ENCODE measurements around the gene PDLIM4. TPM values are rescaled to one million over a fixed set of nuclear protein-coding genes. Genes with fewer than 3 reads are reported as not detected.

PDLIM4 gene
- total RNA-seq, 1 donor from 2014 or later: 118 TPM

DNA sequence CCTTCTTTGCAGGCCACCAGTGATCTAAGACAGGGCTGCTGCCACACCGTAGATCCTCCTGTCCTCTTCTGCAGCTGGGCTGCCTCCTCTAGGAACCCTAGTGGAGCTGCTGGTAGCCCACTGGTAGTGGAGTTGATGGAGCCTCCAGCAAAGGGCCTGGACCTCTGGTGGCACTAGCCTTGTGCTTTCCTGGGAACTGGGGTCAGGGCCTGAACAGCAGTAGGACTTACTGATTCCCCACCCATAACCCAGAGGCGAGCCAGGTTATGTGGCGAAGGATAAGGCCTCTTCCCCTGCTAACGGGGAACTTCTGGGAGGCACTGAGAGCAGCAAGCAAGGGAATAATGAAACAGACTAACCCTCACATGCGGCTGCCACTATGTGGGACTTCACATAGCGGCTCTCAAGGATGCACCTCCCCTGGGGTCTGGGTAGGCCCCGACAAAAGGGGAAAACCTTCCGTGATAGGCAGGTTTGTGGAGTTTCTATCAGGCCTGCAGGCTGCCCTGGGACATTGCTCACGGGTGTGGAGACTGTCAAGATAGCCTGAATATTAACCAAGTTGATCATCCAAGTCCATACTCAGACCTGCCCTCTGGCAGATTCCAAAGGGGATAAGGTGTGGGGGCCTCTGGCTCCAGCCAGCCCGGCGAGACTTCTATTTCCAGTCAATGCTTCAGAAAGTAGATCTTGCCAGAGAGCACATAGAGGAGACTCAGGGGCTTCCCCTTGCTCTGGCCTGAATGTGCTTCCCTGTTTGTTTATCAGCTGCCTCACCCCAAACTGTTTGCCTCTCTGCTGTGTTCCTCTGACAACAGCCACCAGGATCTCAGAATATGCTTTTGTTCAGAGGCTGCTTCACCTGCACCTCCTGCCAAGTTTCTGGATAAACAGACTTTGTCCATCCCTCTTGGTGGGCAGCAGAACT lies 44.1 kb downstream of the PDLIM4 start:
- DNase-seq (ENCODE audit: extremely low read depth, low read depth, low spot score): no peak

DNA sequence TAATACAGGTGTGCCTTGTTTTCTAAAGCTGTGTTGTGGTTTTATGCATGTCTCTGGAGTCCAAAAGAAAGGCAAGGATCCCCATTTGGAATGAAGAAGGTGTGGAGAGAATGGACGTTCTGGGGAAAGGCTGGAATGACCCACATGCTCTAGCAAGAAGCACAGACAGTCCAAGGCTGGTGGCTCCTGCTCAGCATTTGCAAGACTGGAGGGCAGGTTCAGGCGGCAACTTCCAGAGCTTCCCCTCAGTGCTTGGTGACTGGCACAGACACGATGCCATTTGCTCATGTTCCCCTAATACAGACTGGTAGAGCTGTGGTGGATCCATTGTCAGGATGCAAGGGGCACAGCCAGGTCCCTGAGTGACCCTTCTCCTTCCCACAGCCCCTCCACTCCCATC lies 44.9 kb downstream of the PDLIM4 start:
- DNase-seq (ENCODE audit: extremely low read depth, low read depth, low spot score): no peak

DNA sequence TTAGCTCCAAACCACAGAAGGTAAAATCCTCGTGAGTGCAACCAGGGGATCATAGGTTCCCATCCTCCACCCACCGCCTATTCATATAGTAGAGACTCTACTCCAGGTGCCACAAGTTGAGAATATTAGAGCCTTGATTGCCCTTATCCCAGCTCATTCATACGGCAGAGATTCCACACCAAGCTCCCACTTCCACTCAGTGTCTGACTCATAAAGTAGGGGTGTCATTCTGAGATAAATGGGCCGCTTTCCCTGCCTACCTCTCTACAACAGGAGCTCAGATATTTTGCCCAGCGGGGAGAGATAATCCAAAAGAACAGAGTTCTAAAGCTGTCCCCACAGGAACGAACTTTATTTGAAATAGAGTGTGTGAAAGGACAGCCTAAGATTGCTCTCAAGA lies 46.1 kb downstream of the PDLIM4 start:
- no peak for DNase-seq (ENCODE audit: extremely low read depth, low read depth, low spot score)

DNA sequence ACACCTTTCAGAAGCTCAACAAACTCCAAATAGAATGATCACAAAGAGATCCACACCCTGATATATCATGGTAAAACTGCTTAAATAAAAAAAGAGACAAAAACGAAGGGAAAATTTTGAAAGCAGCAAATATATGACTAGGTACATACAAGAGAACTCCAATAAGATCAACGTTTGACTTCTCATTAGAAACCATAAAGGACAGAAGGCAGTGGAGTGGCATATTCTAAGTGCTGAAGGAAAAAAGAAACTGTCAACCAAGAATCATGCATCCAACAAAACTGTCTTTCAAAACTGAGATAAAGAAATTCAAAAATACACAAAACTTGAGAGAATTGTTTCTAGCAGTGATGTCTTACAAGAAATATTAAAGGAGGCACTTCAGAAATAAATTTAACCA lies 47.9 kb downstream of the PDLIM4 start:
- DNase-seq (ENCODE audit: extremely low read depth, low read depth, low spot score): no peak

DNA sequence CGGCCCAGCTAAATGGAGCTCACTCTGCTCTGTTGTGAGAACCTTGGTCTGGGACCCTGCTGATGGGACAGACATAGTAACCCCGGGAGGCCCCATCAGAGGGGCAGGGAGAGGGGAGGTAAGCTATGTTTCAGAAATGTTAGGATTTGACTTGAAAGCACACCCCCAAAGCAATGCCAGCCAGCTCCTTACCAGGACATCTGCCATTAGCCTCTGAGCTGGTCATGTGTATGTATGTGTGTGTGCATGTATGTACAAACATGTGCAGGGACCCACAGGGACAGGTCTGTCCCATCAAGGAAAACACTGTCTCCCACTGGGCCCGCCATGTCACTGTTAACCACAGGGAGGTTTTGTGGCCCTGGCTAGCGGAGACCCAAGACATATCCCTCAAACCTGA lies 51.2 kb downstream of the PDLIM4 start:
- DNase-seq (ENCODE audit: extremely low read depth, low read depth, low spot score): no peak

DNA sequence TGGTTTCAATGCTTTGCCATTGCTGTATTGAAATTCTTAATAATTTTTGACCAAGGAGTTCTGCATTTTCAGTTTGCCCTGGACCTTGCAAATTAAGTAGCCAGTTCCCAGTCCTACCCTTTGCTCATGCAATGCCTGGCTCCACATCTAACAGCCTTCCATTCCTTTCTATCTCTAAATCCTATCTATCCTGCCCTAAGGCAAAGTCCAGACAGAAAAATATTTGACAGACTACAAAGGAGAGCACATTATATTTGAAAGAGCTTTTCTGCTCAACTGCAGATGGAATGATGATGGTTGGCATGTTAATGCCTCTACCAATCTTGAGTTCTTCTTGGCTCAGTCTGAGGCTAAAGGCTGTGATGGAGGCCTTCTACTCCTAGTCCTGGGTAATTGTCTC lies 52.2 kb downstream of the PDLIM4 start:
- no peak for DNase-seq (ENCODE audit: extremely low read depth, low read depth, low spot score)

DNA sequence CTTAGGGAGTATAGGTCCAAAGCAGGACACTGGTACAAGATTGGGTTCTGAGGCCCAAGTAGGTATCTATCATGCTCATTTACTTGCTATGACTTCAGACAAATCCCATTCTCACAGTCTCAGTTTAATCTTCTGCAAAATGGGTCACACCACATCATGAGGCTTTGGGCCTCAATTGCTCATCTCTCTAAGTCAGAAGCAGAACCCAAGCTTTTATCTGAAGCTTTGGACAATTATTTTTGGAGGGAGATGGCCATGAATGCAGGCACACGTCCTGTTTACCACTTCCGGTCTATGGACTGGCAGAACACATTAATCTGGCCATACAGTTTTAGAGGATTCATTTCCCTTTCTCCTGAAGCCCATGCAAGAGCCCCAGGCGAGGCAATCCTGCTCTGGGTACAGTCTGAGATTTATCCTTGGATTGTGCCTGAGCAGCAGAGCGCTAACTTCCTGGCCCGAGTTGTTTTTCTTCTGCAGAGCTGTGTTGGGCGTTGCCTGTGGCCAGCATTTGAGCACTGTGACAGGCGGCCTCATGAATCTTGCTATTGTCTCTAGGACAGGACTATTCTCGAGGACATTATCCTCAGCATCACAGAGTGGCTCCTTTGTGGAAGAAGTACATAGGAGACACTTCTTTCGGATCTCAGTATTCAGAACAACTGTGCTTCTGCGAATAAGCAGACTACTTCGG lies 52.8 kb downstream of the PDLIM4 start:
- no peak for DNase-seq (ENCODE audit: extremely low read depth, low read depth, low spot score)

DNA sequence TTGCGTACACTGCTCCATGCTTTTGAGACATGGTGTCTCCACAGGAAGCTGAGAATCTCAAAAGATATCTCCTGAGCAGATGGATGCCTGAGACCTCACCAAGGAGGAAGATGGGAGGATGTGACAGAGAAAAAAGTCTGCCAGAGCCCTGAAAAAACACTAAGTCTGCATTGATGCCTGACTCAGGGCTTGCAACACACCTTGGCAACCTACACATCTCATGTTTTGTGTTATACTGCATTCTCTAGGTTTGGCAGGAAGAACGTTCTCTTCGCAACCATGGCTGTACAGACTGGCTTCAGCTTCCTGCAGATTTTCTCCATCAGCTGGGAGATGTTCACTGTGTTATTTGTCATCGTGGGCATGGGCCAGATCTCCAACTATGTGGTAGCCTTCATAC lies 55.9 kb downstream of the PDLIM4 start:
- DNase-seq (ENCODE audit: extremely low read depth, low read depth, low spot score): no peak

DNA sequence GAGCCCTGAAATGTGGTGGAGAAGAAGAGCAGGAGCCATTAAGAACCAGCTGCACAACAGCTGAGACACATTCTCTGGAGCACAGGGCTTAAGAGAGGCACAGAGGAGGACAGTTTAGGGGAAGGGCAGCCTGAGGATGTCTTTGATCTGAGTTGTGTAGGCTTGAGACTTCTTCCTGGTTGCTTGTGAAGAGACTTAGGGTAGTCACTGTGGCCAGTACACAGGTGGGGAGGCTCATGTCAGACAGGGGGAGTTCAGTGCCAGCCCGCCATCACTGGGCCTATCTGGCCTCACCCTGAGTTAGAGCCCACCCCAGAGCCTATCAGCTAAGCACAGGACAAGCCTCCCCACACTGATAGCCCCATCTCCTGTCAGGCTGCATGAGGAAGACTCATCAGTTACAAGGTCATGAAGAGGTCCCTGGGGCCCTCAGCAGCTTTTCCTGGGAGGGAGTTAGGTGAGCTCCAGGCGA lies 56.5 kb downstream of the PDLIM4 start:
- DNase-seq (ENCODE audit: extremely low read depth, low read depth, low spot score): no peak

DNA sequence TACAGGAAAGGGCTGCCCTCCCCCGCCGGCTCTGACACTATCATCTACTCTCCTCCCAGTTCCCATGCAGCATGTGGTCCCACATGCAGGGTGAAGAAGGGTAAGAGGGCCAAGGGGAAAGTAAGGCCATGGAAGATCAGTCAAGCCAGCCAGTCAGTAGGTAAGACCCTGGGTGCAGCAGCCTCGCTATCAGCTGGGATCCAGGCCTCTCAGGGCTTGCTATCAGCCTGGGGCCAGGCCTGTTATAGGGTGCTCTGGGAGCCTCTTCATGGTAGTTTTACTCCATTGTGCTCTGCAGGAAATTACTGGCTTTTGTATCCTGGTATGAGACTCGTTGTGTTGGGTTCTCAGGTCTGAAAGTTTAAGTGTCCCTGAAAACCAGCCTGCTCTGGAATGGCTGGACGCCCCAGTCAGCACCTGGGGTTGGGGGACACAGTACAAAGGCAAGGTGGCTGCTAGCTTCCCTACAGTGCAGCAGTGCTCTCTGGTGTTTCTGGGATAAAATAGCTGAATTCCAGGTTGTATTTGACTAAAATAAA lies 58.1 kb downstream of the PDLIM4 start:
- DNase-seq (ENCODE audit: extremely low read depth, low read depth, low spot score): no peak

DNA sequence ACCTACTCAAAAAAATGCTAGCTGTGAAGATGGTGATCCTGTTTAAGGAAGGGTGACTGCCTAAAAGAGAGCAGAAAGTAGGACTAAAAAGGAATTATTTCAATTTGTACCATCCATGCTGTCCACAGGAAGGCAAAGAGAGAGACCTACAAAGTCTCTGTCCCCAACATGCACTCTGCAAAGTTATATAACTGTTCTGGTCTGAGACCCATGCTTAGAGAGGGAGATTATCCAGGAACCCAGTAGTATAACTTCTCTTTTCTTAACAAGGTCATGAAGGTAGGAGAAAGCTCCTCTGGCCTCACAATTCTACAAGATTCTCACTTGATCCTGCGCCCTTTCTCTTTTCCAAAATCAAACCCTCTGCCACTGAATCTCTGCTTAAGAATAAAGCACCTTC lies 62.5 kb downstream of the PDLIM4 start:
- no peak for DNase-seq (ENCODE audit: extremely low read depth, low read depth, low spot score)

DNA sequence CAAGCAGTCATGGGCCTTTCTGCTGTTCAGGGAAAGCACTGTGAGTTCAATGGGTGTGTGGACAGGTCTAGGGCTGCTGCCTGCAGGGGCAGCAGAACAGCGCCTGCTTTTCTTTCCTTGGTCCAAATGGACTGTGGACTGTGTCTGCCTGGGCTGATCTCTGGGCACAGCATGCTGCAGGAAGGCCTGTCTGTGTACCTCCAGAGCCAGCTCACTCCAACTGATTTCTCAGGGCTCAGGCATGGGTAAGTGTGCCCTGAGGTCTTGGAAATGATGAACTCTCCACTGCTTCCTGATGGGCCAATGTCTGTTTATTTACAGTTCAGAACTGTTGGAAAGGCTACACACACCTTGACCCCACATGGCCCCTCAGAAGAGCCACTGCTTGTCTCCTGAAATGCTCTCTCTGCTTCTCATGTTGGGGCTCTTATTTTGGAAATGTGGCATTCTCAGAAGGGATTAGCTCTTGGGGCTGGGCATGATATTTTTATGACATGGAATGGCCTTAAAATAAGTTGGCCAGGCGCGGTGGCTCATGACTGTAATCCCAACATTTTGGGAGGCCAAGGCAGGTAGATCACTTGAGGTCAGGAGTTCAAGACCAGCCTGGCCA lies 63.7 kb downstream of the PDLIM4 start:
- DNase-seq (ENCODE audit: extremely low read depth, low read depth, low spot score): no peak

DNA sequence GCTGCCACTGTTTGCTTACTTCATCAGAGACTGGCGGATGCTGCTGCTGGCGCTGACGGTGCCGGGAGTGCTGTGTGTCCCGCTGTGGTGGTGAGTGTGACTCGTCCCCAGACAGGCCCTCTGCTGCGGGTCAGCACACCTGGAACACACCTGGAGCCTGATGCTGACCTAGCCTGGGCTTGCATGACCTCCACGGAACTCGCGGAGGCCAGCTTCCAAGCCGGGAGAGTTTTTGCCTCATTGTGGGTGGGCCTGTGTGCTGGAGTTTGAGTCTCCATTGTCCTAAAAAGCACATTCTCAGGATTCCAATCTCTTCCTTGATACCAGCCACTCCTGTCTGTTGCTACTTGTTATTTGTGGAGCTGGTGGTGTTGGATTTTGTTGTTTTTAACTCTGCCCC lies 64.8 kb downstream of the PDLIM4 start:
- no peak for DNase-seq (ENCODE audit: extremely low read depth, low read depth, low spot score)

Other genes starting within 250 kb of the PDLIM4 start
- gene ACSL6, start 246.0 kb upstream of the PDLIM4 start, total RNA-seq: not detected in 2 replicates
- gene IL3, start 197.0 kb upstream of the PDLIM4 start, total RNA-seq: not detected in 2 replicates
- 9.5 and 31.6 TPM in 2 replicates for gene CSF2, start 183.9 kb upstream of the PDLIM4 start, total RNA-seq
- gene P4HA2, start 29.8 kb upstream of the PDLIM4 start, total RNA-seq: 109 and 151 TPM in 2 replicates
- gene SLC22A4, start 36.7 kb downstream of the PDLIM4 start, total RNA-seq: 12.0 and 25.0 TPM in 2 replicates
- gene SLC22A5, start 112.0 kb downstream of the PDLIM4 start, total RNA-seq: 2.6 and 4.4 TPM in 2 replicates
- 71.5 and 73.6 TPM in 2 replicates for gene IRF1, start 233.1 kb downstream of the PDLIM4 start, total RNA-seq

All from glomerular endothelial cell (primary cell).